T-cell (primary cell): ENCODE results near the gene QRFPR. TPM values are rescaled to one million over a fixed set of nuclear protein-coding genes. Genes with fewer than 3 reads are reported as not detected.
"Not testable (repeated sequence)": the region's sequence is repeated elsewhere in the genome, so short reads cannot be mapped to it uniquely, and the experiment has no call there.

Source experiments
- ATAC-seq, 4 experiments: fragments of 200-7000 bp in 3 of 4; fragments of 150-1000 bp in 1 of 4; cut with Tn5 transposase; replicated peaks in 1 of 4; 1 replicate in 3 of 4; 2 replicates in 1 of 4; pipeline ENCODE4 v1.10.0; 2021; ENCODE audit warnings: moderate library complexity in 3 of 4, mild to moderate bottlenecking in 2 of 4, moderate number of reproducible peaks in 1 of 4
- CTCF ChIA-PET, 2 donors: fragments of 300-600 bp; sonication (Branson Sonifier 250); formaldehyde crosslinking; loops; one replicate each; lab custom pipeline; 2022; ENCODE audit warnings: antibody characterized with exemption in 2 of 2; lab: Charles Lee
- POLR2A ChIA-PET, 2 donors: fragments of 300-600 bp; sonication (Branson Sonifier 250); formaldehyde crosslinking; loops; one replicate each; lab custom pipeline; 2022; ENCODE audit warnings: antibody characterized with exemption in 2 of 2; lab: Charles Lee
- DNase-seq, 35 experiments: peaks; one replicate each; pipeline versions ENCODE4 v3.0.0 to v3.0.0-alpha.2; 2013 to 2023
- H3K27ac ChIP-seq: one replicate; pipeline ENCODE4 v1.5.1; 2013; ENCODE audit warnings: low read length
- H3K27me3 ChIP-seq, 2 experiments: replicated peaks in 1 of 2; 1 replicate in 1 of 2; 2 replicates in 1 of 2; pipeline versions ENCODE4 v1.6.1 to v1.7.0; 2013; ENCODE audit warnings: low read length in 1 of 2, mixed read lengths in 1 of 2; ENCODE audit not compliant: control insufficient read depth in 2 of 2, insufficient read depth in 2 of 2; ENCODE audit errors: extremely low read depth in 1 of 2
- H3K36me3 ChIP-seq, 2 donors: 1 replicate in 1 of 2; 2 replicates in 1 of 2; pipeline versions ENCODE4 v1.6.1 to v1.7.0; 2013; ENCODE audit warnings: low read length in 1 of 2; ENCODE audit not compliant: control insufficient read depth in 2 of 2, insufficient read depth in 1 of 2; ENCODE audit errors: extremely low read depth in 1 of 2
- H3K4me1 ChIP-seq, 2 experiments: 1 replicate in 1 of 2; 2 replicates in 1 of 2; pipeline versions ENCODE4 v1.6.1 to v1.7.0; 2013; ENCODE audit warnings: low read length in 2 of 2, mixed read lengths in 1 of 2; ENCODE audit not compliant: insufficient read depth in 2 of 2, control insufficient read depth in 1 of 2; ENCODE audit errors: extremely low read depth in 1 of 2
- H3K4me3 ChIP-seq, 2 donors: 1 replicate in 1 of 2; 2 replicates in 1 of 2; pipeline versions ENCODE4 v1.5.1 to v1.7.0; 2013; ENCODE audit warnings: mild to moderate bottlenecking in 2 of 2, low read length in 1 of 2, moderate library complexity in 1 of 2; ENCODE audit not compliant: control insufficient read depth in 1 of 2; ENCODE audit errors: extremely low read depth in 1 of 2
- H3K9me3 ChIP-seq: 2 replicates; pipeline ENCODE4 v1.7.0; 2013
- H3K27ac Mint-ChIP-seq, 2 donors: one replicate each; pipeline ENCODE4 v1.8.0; 2020 to 2021; ENCODE audit warnings: mild to moderate bottlenecking in 2 of 2, mixed read lengths in 2 of 2
- H3K27me3 Mint-ChIP-seq, 2 donors: one replicate each; pipeline ENCODE4 v1.8.0; 2021 to 2022; ENCODE audit warnings: mixed read lengths in 2 of 2
- H3K36me3 Mint-ChIP-seq: one replicate; pipeline ENCODE4 v1.8.0; 2021; ENCODE audit warnings: mixed read lengths
- H3K4me1 Mint-ChIP-seq, 3 donors: one replicate each; pipeline ENCODE4 v1.8.0; 2020 to 2022; ENCODE audit warnings: mixed read lengths in 3 of 3, mild to moderate bottlenecking in 1 of 3
- H3K4me3 Mint-ChIP-seq, 3 donors: one replicate each; pipeline ENCODE4 v1.8.0; 2020 to 2022; ENCODE audit warnings: mild to moderate bottlenecking in 3 of 3, mixed read lengths in 3 of 3, moderate library complexity in 3 of 3
- H3K9me3 Mint-ChIP-seq, 3 donors: one replicate each; pipeline ENCODE4 v1.8.0; 2020 to 2022; ENCODE audit warnings: mixed read lengths in 3 of 3
- whole genome bisulfite sequencing: methylation state at CpG from one replicate; pipeline ENCODE4 v1.1.5; 2013; ENCODE audit warnings: missing lambda C conversion rate; ENCODE audit not compliant: insufficient coverage; 5-methylcytosine and 5-hydroxymethylcytosine counted together
- total RNA-seq, 35 experiments: library from RNA in 6 of 35; stranded (reverse) in 6 of 35; fragments of 120-200 nt in 1 of 35; gene quantifications; one replicate each; pipeline versions ENCODE4 v1.2.1 to v1.2.4 and lab custom pipeline; 2013 to 2026

Gene QRFPR
- total RNA-seq, 5 donors from 2014 or later (not counting 1 experiment from before 2014, with no cell fraction given), result not detected

DNA sequence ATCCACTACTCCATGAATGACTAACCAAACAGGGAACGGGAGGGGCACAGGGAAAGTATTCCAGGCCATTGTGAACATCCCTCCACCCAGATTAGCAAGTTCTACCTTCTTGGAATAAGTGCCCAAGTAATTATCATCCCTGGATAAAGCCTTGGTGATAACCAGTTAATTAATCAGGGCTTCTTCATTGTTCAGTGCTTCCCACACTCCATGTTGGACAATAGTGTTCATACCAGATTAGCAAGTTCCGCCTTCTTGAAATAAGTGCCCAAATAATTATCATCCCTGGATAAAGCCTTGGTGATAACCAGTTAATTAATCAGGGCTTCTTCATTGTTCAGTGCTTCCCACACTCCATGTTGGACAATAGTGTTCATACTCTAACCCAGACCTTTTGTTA, 67.4 kb downstream of the QRFPR start:
- H3K4me1 ChIP-seq, POLR2A ChIA-PET, H3K9me3 ChIP-seq, H3K27ac Mint-ChIP-seq, H3K27ac ChIP-seq, H3K4me3 Mint-ChIP-seq, ATAC-seq, H3K4me3 ChIP-seq, H3K4me1 Mint-ChIP-seq, DNase-seq, H3K9me3 Mint-ChIP-seq, H3K36me3 ChIP-seq, H3K27me3 ChIP-seq, H3K36me3 Mint-ChIP-seq: not testable (repeated sequence)
- H3K27me3 Mint-ChIP-seq, result peaks cover 9 to 11% of the 10 kb centered on the region in 2 donors
- CTCF ChIA-PET, result interaction anchor here (0.5 to 0.7 kb wide), 2 partner anchors 117 to 249 kb away, joined by 3 to 4 read pairs; no protein-coding TSS in a partner anchor
- no CpG with 5 or more reads among the region's 2 CpGs for WGBS

DNA sequence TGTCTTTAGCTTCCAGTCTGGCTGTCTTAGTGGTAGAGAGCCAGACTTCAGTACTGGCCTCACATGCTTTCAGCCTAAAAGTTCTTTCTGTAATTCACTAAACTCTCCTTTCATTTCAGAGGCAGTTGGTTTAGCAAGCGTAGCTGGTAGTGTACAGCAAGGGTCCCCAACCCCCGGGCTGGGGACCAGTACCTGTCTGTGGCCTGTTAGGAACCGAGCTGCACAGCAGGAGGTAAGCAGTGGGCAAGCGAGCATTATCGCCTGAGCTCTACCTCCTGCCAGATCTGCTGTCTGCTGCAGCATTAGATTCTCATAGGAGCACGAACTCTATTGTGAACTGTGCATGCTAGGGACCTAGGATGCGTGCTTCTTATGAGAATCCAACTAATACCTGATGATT, 72.0 kb downstream of the QRFPR start:
- ChIA-PET CTCF (interaction anchor here (0.6 to 2.4 kb wide), 7 partner anchors 21 to 1155 kb away, joined by 3 to 21 read pairs (median 5); no protein-coding TSS in a partner anchor), POLR2A (no interaction called here)
- Histone ChIP-seq H3K9me3 (no peaks in the 10 kb centered on the region), H3K27ac (no peak overlapping the region), H3K4me3 (no peak overlapping the region), H3K4me1 (peaks cover 0 to 4% of the 10 kb centered on the region in 2 experiments), H3K27me3 (no peaks in the 10 kb centered on the region), H3K36me3 (no peaks in the 10 kb centered on the region)
- H3K27me3 Mint-ChIP-seq, result peaks cover 0 to 2% of the 10 kb centered on the region in 2 donors
- WGBS, result 87% methylated on average over 6 of the region's 7 CpGs
- DNase-seq (no peak), ATAC-seq (no peak)
- no peak overlapping the region for H3K4me3 Mint-ChIP-seq
- peaks cover 12 to 13% (median 13%) of the 10 kb centered on the region in 3 donors for H3K4me1 Mint-ChIP-seq
- no peaks in the 10 kb centered on the region for H3K36me3 Mint-ChIP-seq
- H3K27ac Mint-ChIP-seq, result no peak overlapping the region
- no peaks in the 10 kb centered on the region for H3K9me3 Mint-ChIP-seq

DNA sequence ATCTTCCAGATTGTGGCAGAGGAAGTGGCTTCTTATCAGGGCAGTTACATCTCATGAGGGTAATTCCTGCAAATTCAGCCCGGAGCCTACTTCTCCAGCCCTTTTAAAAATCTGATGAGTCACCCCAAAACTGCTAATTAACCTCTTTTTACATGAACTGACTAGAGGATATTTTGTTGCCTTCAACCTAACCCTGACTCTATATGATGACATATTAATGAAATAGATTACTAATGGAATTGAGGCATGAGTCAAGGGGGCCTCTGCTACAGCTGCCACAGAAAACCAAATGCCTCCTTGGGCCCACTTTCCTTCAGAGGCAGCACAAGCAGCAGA, 72.5 kb downstream of the QRFPR start:
- WGBS, result no CpG with 5 or more reads among the region's 1 CpG

DNA sequence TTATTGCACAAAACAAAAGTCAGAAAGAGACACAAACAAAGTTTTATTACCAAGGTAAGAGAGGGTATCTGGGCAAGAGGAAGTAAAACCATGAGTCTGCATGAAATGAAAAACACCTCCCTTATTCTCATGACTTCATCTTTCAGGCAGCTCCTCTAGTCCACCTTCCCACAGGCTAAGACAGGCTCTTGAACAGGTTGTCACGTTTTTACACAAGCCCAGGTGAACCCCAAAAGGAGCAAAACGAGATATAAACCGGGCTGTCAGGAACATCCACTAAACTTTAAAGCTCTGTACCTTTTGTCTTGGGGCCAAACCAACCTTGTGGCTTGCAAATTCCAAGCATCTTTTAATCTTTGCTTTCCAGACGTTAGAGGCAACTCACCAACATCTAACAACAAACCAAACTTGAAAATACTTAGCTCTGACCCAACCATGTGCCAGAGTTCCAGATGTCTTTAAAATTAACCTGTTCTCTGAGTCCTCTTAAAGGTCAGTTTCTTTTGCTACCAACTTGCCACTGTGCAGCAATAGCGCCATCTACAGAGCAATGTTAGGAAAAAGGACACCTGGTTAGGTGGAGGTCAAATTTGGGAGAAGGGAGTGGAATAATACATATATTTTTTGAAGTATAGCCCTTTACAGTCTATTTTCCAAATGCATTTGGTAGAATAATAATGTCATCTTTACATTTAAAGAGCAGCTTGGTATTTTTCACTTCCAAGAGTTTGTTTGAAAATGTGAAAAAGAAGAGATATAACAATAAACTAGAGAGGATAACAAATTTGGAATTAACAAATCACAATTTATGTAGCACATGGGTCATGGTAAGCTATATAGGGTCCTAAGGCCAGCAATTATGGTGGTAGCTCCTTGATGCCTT, 73.1 kb downstream of the QRFPR start:
- H3K9me3 Mint-ChIP-seq, result no peaks in the 10 kb centered on the region
- peaks cover 0 to 4% of the 10 kb centered on the region in 2 experiments for H3K4me1 ChIP-seq
- ChIA-PET CTCF (interaction anchor here (0.6 to 2.4 kb wide), 31 partner anchors 10 to 1238 kb away, joined by 3 to 21 read pairs (median 3); no protein-coding TSS in a partner anchor), POLR2A (no interaction called here)
- no peak overlapping the region for H3K4me3 Mint-ChIP-seq
- H3K36me3 ChIP-seq, result no peaks in the 10 kb centered on the region
- no peaks in the 10 kb centered on the region for H3K27me3 ChIP-seq
- H3K27ac Mint-ChIP-seq, result peak overlapping the region in 1 of 2 donors; percentile 61
- no peak overlapping the region for H3K4me3 ChIP-seq
- ATAC-seq (peak in 1 of 4 experiments; percentile 45), DNase-seq (peak in 23 of 35 experiments; percentile 3 to 79 (median 21))
- WGBS, result 5% methylated on average over 4 of the region's 5 CpGs
- H3K36me3 Mint-ChIP-seq, result no peaks in the 10 kb centered on the region
- no peak overlapping the region for H3K27ac ChIP-seq
- peaks cover 0 to 2% of the 10 kb centered on the region in 2 donors for H3K27me3 Mint-ChIP-seq
- H3K4me1 Mint-ChIP-seq, result peaks cover 12 to 13% (median 13%) of the 10 kb centered on the region in 3 donors
- no peaks in the 10 kb centered on the region for H3K9me3 ChIP-seq

More for the DNA sequence above, 72.5 kb downstream of the QRFPR start:
- H3K27ac Mint-ChIP-seq, result no peak overlapping the region
- no peaks in the 10 kb centered on the region for H3K9me3 Mint-ChIP-seq
- Histone ChIP-seq H3K4me3 (no peak overlapping the region), H3K27ac (no peak overlapping the region), H3K27me3 (no peaks in the 10 kb centered on the region), H3K36me3 (no peaks in the 10 kb centered on the region), H3K9me3 (no peaks in the 10 kb centered on the region), H3K4me1 (peaks cover 0 to 4% of the 10 kb centered on the region in 2 experiments)
- peaks cover 0 to 2% of the 10 kb centered on the region in 2 donors for H3K27me3 Mint-ChIP-seq
- peaks cover 12 to 13% (median 13%) of the 10 kb centered on the region in 3 donors for H3K4me1 Mint-ChIP-seq
- DNase-seq (no peak), ATAC-seq (no peak)
- H3K36me3 Mint-ChIP-seq, result no peaks in the 10 kb centered on the region
- H3K4me3 Mint-ChIP-seq, result no peak overlapping the region
- ChIA-PET POLR2A (no interaction called here), CTCF (interaction anchor here (0.6 to 2.4 kb wide), 26 partner anchors 9 to 1239 kb away, joined by 3 to 21 read pairs (median 4); no protein-coding TSS in a partner anchor)

DNA sequence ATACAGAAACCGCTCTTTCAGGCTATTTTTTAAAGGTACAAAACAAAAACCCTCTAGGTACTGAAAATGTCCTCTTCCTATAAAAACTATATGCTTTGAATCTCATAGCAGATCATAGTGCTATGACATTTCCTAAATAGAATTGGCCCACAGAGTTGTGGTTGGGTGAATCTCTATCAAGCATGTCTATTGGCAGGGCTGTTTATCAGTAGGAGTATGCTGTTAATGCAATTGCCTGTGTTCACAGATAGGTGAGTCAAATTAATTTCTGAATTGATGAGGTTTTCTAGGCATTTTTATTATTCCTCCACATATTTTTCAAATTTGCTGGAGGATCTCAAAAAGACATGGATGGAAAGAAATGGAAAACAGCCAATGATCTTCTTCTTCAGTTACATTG, 73.9 kb downstream of the QRFPR start:
- no peaks in the 10 kb centered on the region for H3K36me3 Mint-ChIP-seq
- DNase-seq, result no peak
- ATAC-seq, result no peak
- H3K27me3 Mint-ChIP-seq, result no peaks in the 10 kb centered on the region
- Histone ChIP-seq H3K27me3 (no peaks in the 10 kb centered on the region), H3K27ac (no peak overlapping the region), H3K4me3 (no peak overlapping the region), H3K36me3 (no peaks in the 10 kb centered on the region), H3K9me3 (no peaks in the 10 kb centered on the region), H3K4me1 (peaks cover 0 to 4% of the 10 kb centered on the region in 2 experiments)
- ChIA-PET CTCF (interaction anchor here (0.8 to 2.4 kb wide), 19 partner anchors 23 to 1153 kb away, joined by 3 to 21 read pairs (median 4); no protein-coding TSS in a partner anchor), POLR2A (no interaction called here)
- H3K4me1 Mint-ChIP-seq, result peaks cover 12 to 13% (median 13%) of the 10 kb centered on the region in 3 donors
- H3K9me3 Mint-ChIP-seq, result no peaks in the 10 kb centered on the region
- H3K4me3 Mint-ChIP-seq, result no peak overlapping the region
- no CpG with 5 or more reads among the region's 1 CpG for WGBS
- no peak overlapping the region for H3K27ac Mint-ChIP-seq

DNA sequence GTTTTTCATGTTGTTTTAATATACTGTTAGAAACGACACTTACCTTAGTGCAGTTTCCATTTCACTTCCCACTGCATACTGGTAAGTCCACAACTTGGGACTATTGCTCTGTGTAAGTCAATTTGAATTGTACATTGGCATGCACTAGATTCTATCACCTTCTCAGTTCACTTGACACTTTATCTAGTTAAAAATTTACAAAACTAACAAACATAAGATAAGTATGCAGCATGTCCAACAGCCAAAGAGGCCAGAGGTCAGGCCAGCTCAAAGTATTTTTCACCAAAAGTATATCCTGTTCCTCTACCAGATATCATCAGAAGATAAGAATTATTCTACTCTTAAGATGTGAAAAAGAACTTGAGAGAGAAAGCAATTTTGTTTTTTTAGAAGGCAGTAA, 75.9 kb downstream of the QRFPR start:
- H3K27ac ChIP-seq, result no peak overlapping the region
- ChIA-PET CTCF (interaction anchor here (0.5 to 0.8 kb wide), 4 partner anchors 10 to 554 kb away, joined by 3 to 5 read pairs (median 4); no protein-coding TSS in a partner anchor), POLR2A (interaction anchor here in 1 of 2 donors (0.6 kb wide), 1 partner anchor 35 kb away, joined by 7 read pairs; no protein-coding TSS in a partner anchor)
- peaks cover 0 to 4% of the 10 kb centered on the region in 2 experiments for H3K4me1 ChIP-seq
- Mint-ChIP-seq H3K4me1 (peaks cover 12 to 13% (median 13%) of the 10 kb centered on the region in 3 donors), H3K27me3 (no peaks in the 10 kb centered on the region), H3K4me3 (no peak overlapping the region), H3K36me3 (no peaks in the 10 kb centered on the region), H3K9me3 (no peaks in the 10 kb centered on the region), H3K27ac (no peak overlapping the region)
- H3K36me3 ChIP-seq, result no peaks in the 10 kb centered on the region
- no peaks in the 10 kb centered on the region for H3K27me3 ChIP-seq
- H3K4me3 ChIP-seq, result no peak overlapping the region
- DNase-seq (no peak), ATAC-seq (no peak)
- WGBS, result no CpG with 5 or more reads among the region's 1 CpG
- no peaks in the 10 kb centered on the region for H3K9me3 ChIP-seq
